ENCODE data around the gene TMX4. TPM values are rescaled to one million over a fixed set of nuclear protein-coding genes. Genes with fewer than 3 reads are reported as not detected.
"Not testable (repeated sequence)": the region's sequence is repeated elsewhere in the genome, so short reads cannot be mapped to it uniquely, and the experiment has no call there.

The TMX4 gene
- total RNA-seq, 1 donor from 2014 or later, result 121 TPM

- Histone ChIP-seq H3K27me3 (ENCODE audit: low read depth) (no peaks in the 10 kb centered on the region), H3K36me3 (no peaks in the 10 kb centered on the region), H3K9me3 (replicated peaks) (no peaks in the 10 kb centered on the region), H3K4me1 (no peaks in the 10 kb centered on the region), H3K27ac (replicated peaks) (no peak overlapping the region), H3K4me3 (no peak overlapping the region)
- DNase-seq, result no peak
- intact Hi-C loops (cut with micrococcal nuclease), result no loop called here
- TF ChIP-seq, protein P1, sequence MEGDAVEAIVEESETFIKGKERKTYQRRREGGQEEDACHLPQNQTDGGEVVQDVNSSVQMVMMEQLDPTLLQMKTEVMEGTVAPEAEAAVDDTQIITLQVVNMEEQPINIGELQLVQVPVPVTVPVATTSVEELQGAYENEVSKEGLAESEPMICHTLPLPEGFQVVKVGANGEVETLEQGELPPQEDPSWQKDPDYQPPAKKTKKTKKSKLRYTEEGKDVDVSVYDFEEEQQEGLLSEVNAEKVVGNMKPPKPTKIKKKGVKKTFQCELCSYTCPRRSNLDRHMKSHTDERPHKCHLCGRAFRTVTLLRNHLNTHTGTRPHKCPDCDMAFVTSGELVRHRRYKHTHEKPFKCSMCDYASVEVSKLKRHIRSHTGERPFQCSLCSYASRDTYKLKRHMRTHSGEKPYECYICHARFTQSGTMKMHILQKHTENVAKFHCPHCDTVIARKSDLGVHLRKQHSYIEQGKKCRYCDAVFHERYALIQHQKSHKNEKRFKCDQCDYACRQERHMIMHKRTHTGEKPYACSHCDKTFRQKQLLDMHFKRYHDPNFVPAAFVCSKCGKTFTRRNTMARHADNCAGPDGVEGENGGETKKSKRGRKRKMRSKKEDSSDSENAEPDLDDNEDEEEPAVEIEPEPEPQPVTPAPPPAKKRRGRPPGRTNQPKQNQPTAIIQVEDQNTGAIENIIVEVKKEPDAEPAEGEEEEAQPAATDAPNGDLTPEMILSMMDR (IDR thresholded peaks at IDR 0.05; ENCODE audit: borderline replicate concordance), result no peak
Observed at GRCh38 chr20:8033151-8033841, 13.7 kb upstream of the TMX4 start.

GRCh38 chr20:8032499-8032898, 12.9 kb upstream of the TMX4 start:
- Histone ChIP-seq H3K36me3 (no peaks in the 10 kb centered on the region), H3K9me3 (replicated peaks) (peaks cover 6% of the 10 kb centered on the region), H3K4me1 (no peaks in the 10 kb centered on the region), H3K4me3 (no peak overlapping the region), H3K27ac (replicated peaks) (no peak overlapping the region), H3K27me3 (ENCODE audit: low read depth) (no peaks in the 10 kb centered on the region)
- intact Hi-C loops (cut with micrococcal nuclease), result no loop called here
- TF ChIP-seq, protein P1 (IDR thresholded peaks at IDR 0.05; ENCODE audit: borderline replicate concordance), result no peak
- no peak for DNase-seq

- DNase-seq; intact Hi-C loops (cut with micrococcal nuclease); H3K27ac ChIP-seq (replicated peaks); H3K4me1 ChIP-seq; H3K27me3 ChIP-seq (ENCODE audit: low read depth); H3K4me3 ChIP-seq; H3K9me3 ChIP-seq (replicated peaks); H3K36me3 ChIP-seq: not testable (repeated sequence)
Observed at GRCh38 chr20:8031539-8031938, 12.0 kb upstream of the TMX4 start.

- peaks cover 46% of the 10 kb centered on the region for H3K4me1 ChIP-seq
- H3K27ac ChIP-seq (replicated peaks), result peak overlapping the region; percentile 100
- H3K36me3 ChIP-seq, result no peaks in the 10 kb centered on the region
- intact Hi-C loops (cut with micrococcal nuclease), result no loop called here
- no peaks in the 10 kb centered on the region for H3K27me3 ChIP-seq (ENCODE audit: low read depth)
- TF ChIP-seq, protein P1 (IDR thresholded peaks at IDR 0.05; ENCODE audit: borderline replicate concordance), result no peak
- no peak overlapping the region for H3K4me3 ChIP-seq
- peak; percentile 18 for DNase-seq
- no peaks in the 10 kb centered on the region for H3K9me3 ChIP-seq (replicated peaks)
Observed at GRCh38 chr20:8021541-8022269, 2.1 kb upstream of the TMX4 start.

DNA sequence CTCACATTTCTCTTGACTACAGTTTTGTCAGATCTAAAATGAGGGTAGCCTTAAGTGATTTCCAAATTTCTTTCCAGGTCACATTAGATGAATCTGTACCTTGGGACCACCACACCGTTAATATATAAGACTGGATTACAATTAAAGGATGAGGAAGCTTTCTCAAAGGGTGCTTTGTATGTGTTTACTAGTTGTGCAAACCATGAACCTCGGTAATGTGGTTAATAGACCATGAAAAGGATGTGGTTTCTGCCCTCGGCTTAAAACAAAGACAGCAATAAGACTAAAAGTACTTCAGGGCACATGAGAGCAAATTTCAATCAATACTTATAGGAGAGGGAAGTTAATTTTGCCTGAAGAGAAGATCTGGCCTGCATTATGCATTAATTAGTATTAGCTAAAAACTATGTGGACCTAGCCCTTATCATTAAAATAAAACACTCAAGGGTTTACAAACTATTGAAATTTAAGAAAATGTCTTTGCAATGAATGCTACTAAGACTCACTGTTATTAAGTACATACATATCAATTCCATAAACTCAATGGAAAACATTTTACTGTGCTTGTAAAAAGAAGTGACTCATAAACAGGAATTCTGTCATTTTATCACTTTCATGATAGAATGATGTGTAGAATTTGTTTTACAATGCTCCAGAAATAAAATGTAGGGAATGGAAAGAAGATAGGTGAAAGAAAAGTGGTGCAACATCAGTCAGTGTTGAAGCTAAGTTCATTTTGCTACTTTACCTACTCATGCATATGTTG, 936 bp upstream of the TMX4 start:
- no peaks in the 10 kb centered on the region for H3K9me3 ChIP-seq (replicated peaks)

More for the DNA sequence above, 936 bp upstream of the TMX4 start:
- peak overlapping the region; percentile 100 for H3K27ac ChIP-seq (replicated peaks)
- intact Hi-C loops (cut with micrococcal nuclease), result no loop called here
- no peaks in the 10 kb centered on the region for H3K36me3 ChIP-seq
- H3K4me3 ChIP-seq, result peak overlapping the region; percentile 97
- no peaks in the 10 kb centered on the region for H3K27me3 ChIP-seq (ENCODE audit: low read depth)
- no peak for DNase-seq
- peaks cover 53% of the 10 kb centered on the region for H3K4me1 ChIP-seq
- TF ChIP-seq, protein P1 (IDR thresholded peaks at IDR 0.05; ENCODE audit: borderline replicate concordance), result no peak
